ENCODE measurements around the gene KIF18B.

DNA sequence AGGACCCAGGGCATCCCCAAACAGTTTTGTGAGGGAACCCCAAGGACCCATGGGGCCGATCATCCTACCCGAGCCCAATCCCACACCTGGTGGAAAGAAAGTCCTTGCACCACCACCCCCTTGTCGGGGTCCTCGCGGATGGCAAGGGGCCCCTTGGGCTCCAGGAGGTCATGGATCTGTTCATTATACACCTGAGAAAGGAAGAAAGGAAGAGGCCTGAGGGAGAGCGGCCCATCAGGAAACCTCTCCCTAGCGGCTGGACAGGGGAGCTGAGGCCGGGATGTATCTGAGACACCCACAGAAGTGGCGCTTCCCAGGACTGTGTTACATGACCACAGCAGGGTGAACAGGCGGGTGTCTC, 12.8 kb downstream of the KIF18B start:
- TF ChIP-seq, protein P1, sequence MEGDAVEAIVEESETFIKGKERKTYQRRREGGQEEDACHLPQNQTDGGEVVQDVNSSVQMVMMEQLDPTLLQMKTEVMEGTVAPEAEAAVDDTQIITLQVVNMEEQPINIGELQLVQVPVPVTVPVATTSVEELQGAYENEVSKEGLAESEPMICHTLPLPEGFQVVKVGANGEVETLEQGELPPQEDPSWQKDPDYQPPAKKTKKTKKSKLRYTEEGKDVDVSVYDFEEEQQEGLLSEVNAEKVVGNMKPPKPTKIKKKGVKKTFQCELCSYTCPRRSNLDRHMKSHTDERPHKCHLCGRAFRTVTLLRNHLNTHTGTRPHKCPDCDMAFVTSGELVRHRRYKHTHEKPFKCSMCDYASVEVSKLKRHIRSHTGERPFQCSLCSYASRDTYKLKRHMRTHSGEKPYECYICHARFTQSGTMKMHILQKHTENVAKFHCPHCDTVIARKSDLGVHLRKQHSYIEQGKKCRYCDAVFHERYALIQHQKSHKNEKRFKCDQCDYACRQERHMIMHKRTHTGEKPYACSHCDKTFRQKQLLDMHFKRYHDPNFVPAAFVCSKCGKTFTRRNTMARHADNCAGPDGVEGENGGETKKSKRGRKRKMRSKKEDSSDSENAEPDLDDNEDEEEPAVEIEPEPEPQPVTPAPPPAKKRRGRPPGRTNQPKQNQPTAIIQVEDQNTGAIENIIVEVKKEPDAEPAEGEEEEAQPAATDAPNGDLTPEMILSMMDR (IDR thresholded peaks at IDR 0.05): no peak
- TF ChIP-seq POLR2A (IDR thresholded peaks at IDR 0.05): no peak

Measured in heart left ventricle (tissue), 13 donors.